Measurements from ENCODE around the gene NUDT1.
"Not testable (repeated sequence)": the region's sequence is repeated elsewhere in the genome, so short reads cannot be mapped to it uniquely, and the experiment has no call there.

The NUDT1 gene

GRCh38 chr7:2264158-2264557, 22.1 kb downstream of the NUDT1 start:
- in situ Hi-C loops (cut with HindIII; ENCODE audit: low sequenced_read_pairs) = no loop called here

GRCh38 chr7:2266911-2267310, 24.9 kb downstream of the NUDT1 start:
- in situ Hi-C loops (cut with HindIII; ENCODE audit: low sequenced_read_pairs) = no loop called here

GRCh38 chr7:2269089-2269990, 27.3 kb downstream of the NUDT1 start:
- in situ Hi-C loops (cut with HindIII; ENCODE audit: low sequenced_read_pairs) = not testable (repeated sequence)

GRCh38 chr7:2269991-2270460, 28.0 kb downstream of the NUDT1 start:
- in situ Hi-C loops (cut with HindIII; ENCODE audit: low sequenced_read_pairs) = no loop called here

GRCh38 chr7:2270495-2270894, 28.5 kb downstream of the NUDT1 start:
- in situ Hi-C loops (cut with HindIII; ENCODE audit: low sequenced_read_pairs) = no loop called here

- in situ Hi-C loops (cut with HindIII; ENCODE audit: low sequenced_read_pairs) = no loop called here
Measured at GRCh38 chr7:2271273-2272026, 29.4 kb downstream of the NUDT1 start.

- in situ Hi-C loops (cut with HindIII; ENCODE audit: low sequenced_read_pairs) = no loop called here
Measured at GRCh38 chr7:2272031-2272430, 30.0 kb downstream of the NUDT1 start.

- in situ Hi-C loops (cut with HindIII; ENCODE audit: low sequenced_read_pairs) = no loop called here
Measured at GRCh38 chr7:2273866-2274265, 31.8 kb downstream of the NUDT1 start.

- in situ Hi-C loops (cut with HindIII; ENCODE audit: low sequenced_read_pairs) = no loop called here
Measured at GRCh38 chr7:2274666-2275065, 32.6 kb downstream of the NUDT1 start.

GRCh38 chr7:2275101-2275500, 33.1 kb downstream of the NUDT1 start:
- in situ Hi-C loops (cut with HindIII; ENCODE audit: low sequenced_read_pairs) = no loop called here

GRCh38 chr7:2276107-2276506, 34.1 kb downstream of the NUDT1 start:
- in situ Hi-C loops (cut with HindIII; ENCODE audit: low sequenced_read_pairs) = no loop called here

- in situ Hi-C loops (cut with HindIII; ENCODE audit: low sequenced_read_pairs) = no loop called here
Measured at GRCh38 chr7:2278026-2278425, 36.0 kb downstream of the NUDT1 start.

- in situ Hi-C loops (cut with HindIII; ENCODE audit: low sequenced_read_pairs) = no loop called here
Measured at GRCh38 chr7:2279896-2280295, 37.9 kb downstream of the NUDT1 start.

GRCh38 chr7:2280424-2280823, 38.4 kb downstream of the NUDT1 start:
- in situ Hi-C loops (cut with HindIII; ENCODE audit: low sequenced_read_pairs) = no loop called here

GRCh38 chr7:2281541-2281940, 39.5 kb downstream of the NUDT1 start:
- in situ Hi-C loops (cut with HindIII; ENCODE audit: low sequenced_read_pairs) = no loop called here

GRCh38 chr7:2282185-2282751, 40.2 kb downstream of the NUDT1 start:
- in situ Hi-C loops (cut with HindIII; ENCODE audit: low sequenced_read_pairs) = no loop called here

GRCh38 chr7:2283074-2283473, 41.0 kb downstream of the NUDT1 start:
- in situ Hi-C loops (cut with HindIII; ENCODE audit: low sequenced_read_pairs) = no loop called here

- in situ Hi-C loops (cut with HindIII; ENCODE audit: low sequenced_read_pairs) = no loop called here
Measured at GRCh38 chr7:2287745-2288144, 45.7 kb downstream of the NUDT1 start.

GRCh38 chr7:2288503-2288902, 46.5 kb downstream of the NUDT1 start:
- in situ Hi-C loops (cut with HindIII; ENCODE audit: low sequenced_read_pairs) = no loop called here

- in situ Hi-C loops (cut with HindIII; ENCODE audit: low sequenced_read_pairs) = no loop called here
Measured at GRCh38 chr7:2289111-2289586, 47.1 kb downstream of the NUDT1 start.

- in situ Hi-C loops (cut with HindIII; ENCODE audit: low sequenced_read_pairs) = no loop called here
Measured at GRCh38 chr7:2289621-2290020, 47.6 kb downstream of the NUDT1 start.
